Activated T-helper 2 cell treated with anti-CD3 and anti-CD28 coated beads, Interferon-gamma antibody, Interleukin-2, Interleukin-4, amounts not matched to agents 10 μg/mL and 5 μg/mL and 100 μg/mL, durations not matched to agents 14 hours and 24 hours and 36 hours (primary cell): Measurements from ENCODE around the gene COX15. TPM values are rescaled to one million over a fixed set of nuclear protein-coding genes. Genes with fewer than 3 reads are reported as not detected.

Experiments used
- DNase-seq: peaks from one replicate; pipeline ENCODE4 v3.0.0; 2021; ENCODE audit warnings: low spot score
- H3K27ac Mint-ChIP-seq: one replicate; pipeline ENCODE4 v1.8.0; 2021; ENCODE audit warnings: mixed read lengths
- H3K27me3 Mint-ChIP-seq: one replicate; pipeline ENCODE4 v1.8.0; 2021; ENCODE audit warnings: low read depth, mixed read lengths
- H3K36me3 Mint-ChIP-seq: one replicate; pipeline ENCODE4 v1.8.0; 2021; ENCODE audit warnings: low read depth, mixed read lengths
- H3K4me1 Mint-ChIP-seq: one replicate; pipeline ENCODE4 v1.8.0; 2021; ENCODE audit warnings: low read depth, mixed read lengths
- H3K4me3 Mint-ChIP-seq: one replicate; pipeline ENCODE4 v1.8.0; 2021; ENCODE audit warnings: low read depth, mild to moderate bottlenecking, moderate library complexity, mixed read lengths
- H3K9me3 Mint-ChIP-seq: one replicate; pipeline ENCODE4 v1.8.0; 2021; ENCODE audit warnings: mixed read lengths
- intact Hi-C: fragments of 100-400 bp; cut with micrococcal nuclease; formaldehyde crosslinking; loops from one replicate; pipeline ENCODE4 v1.15.1; 2023
- total RNA-seq: library from RNA; stranded (reverse); gene quantifications from 2 replicates; pipeline ENCODE4 v1.2.3, GENCODE V29; 2022

Gene COX15
- total RNA-seq, 1 donor from 2014 or later = 33.9 TPM

GRCh38 chr10:99685597-99685967, 46.3 kb downstream of the COX15 start:
- no peaks in the 10 kb centered on the region for H3K4me1 Mint-ChIP-seq
- peaks cover 3% of the 10 kb centered on the region for H3K36me3 Mint-ChIP-seq
- H3K4me3 Mint-ChIP-seq = no peak overlapping the region
- intact Hi-C loops = no loop called here
- no peak for DNase-seq
- H3K27me3 Mint-ChIP-seq = no peaks in the 10 kb centered on the region
- no peak overlapping the region for H3K27ac Mint-ChIP-seq
- H3K9me3 Mint-ChIP-seq = no peaks in the 10 kb centered on the region

GRCh38 chr10:99682752-99683151, 49.2 kb downstream of the COX15 start:
- no peak for DNase-seq
- Mint-ChIP-seq H3K4me1 (no peaks in the 10 kb centered on the region), H3K9me3 (no peaks in the 10 kb centered on the region), H3K27me3 (no peaks in the 10 kb centered on the region), H3K4me3 (no peak overlapping the region), H3K27ac (no peak overlapping the region), H3K36me3 (peaks cover 9% of the 10 kb centered on the region)
- intact Hi-C loops = no loop called here

Other genes starting within 250 kb of the COX15 start
- not detected in 2 replicates for gene NKX2-3, start 199.2 kb downstream of the COX15 start, total RNA-seq
- 45.0 and 46.5 TPM in 2 replicates for gene SLC25A28, start 111.7 kb downstream of the COX15 start, total RNA-seq
- gene ENTPD7, start 72.6 kb downstream of the COX15 start, total RNA-seq = 7.5 and 8.2 TPM in 2 replicates
- gene CUTC, start 107 bp upstream of the COX15 start, total RNA-seq = 34.4 and 35.5 TPM in 2 replicates
- gene ABCC2, start 50.5 kb upstream of the COX15 start, total RNA-seq = 0.87 and 1.1 TPM in 2 replicates